GM10248 (cell line): ENCODE measurements around the gene RGS6.

Experiments
- CTCF ChIA-PET: fragments of 300-600 bp; sonication (Branson Sonifier 250); formaldehyde crosslinking; extraction: SDS; loops from one replicate; lab custom pipeline; 2021; ENCODE audit warnings: antibody characterized with exemption; lab: Yijun Ruan, JAX
- POLR2A ChIA-PET: fragments of 350-650 bp; sonication (Branson Sonifier 250); formaldehyde crosslinking; extraction: SDS; loops from one replicate; lab custom pipeline; 2020; ENCODE audit warnings: antibody characterized with exemption; lab: Yijun Ruan, JAX
- DNase-seq: peaks from one replicate; pipeline ENCODE4 v3.0.0; 2012; ENCODE audit errors: extremely low spot score
- CTCF ChIP-seq: IDR thresholded peaks from 2 replicates; pipeline ENCODE4 v1.5.1; 2012; ENCODE audit warnings: mild to moderate bottlenecking, low read depth; ENCODE audit errors: extremely low read depth, missing control alignments, control extremely low read depth

RGS6 gene

GRCh38 chr14:72129291-72129690 lies 197.1 kb downstream of the RGS6 start:
- POLR2A ChIA-PET: no interaction called here
- TF ChIP-seq CTCF: no peak

GRCh38 chr14:72141084-72141483 lies 208.9 kb downstream of the RGS6 start:
- ChIA-PET POLR2A (no interaction called here), CTCF (interaction anchor here (1.4 kb wide), 1 partner anchor 10 kb away, joined by 6 read pairs; no protein-coding TSS in a partner anchor)
- no peak for TF ChIP-seq CTCF
- DNase-seq: no peak

More at GRCh38 chr14:72129291-72129690, 197.1 kb downstream of the RGS6 start:
- CTCF ChIA-PET: no interaction called here
- no peak for DNase-seq

GRCh38 chr14:72142328-72142727 lies 210.1 kb downstream of the RGS6 start:
- no peak for TF ChIP-seq CTCF
- ChIA-PET CTCF (no interaction called here), POLR2A (no interaction called here)
- DNase-seq: no peak

GRCh38 chr14:72146241-72146640 lies 214.0 kb downstream of the RGS6 start:
- ChIA-PET POLR2A (no interaction called here), CTCF (no interaction called here)

GRCh38 chr14:72154645-72155378 lies 222.6 kb downstream of the RGS6 start:
- ChIA-PET CTCF (interaction anchor here (1.1 to 1.4 kb wide), 2 partner anchors 10 to 13 kb away, joined by 4 to 5 read pairs; no protein-coding TSS in a partner anchor), POLR2A (no interaction called here)
- TF ChIP-seq CTCF: no peak
- DNase-seq: no peak

More at GRCh38 chr14:72146241-72146640, 214.0 kb downstream of the RGS6 start:
- no peak for TF ChIP-seq CTCF
- no peak for DNase-seq

- DNase-seq: no peak
- POLR2A ChIA-PET: no interaction called here
- CTCF ChIA-PET: interaction anchor here (1.1 to 1.4 kb wide), 2 partner anchors 9 to 13 kb away, joined by 4 to 5 read pairs; no protein-coding TSS in a partner anchor
- TF ChIP-seq CTCF: no peak
Observed at GRCh38 chr14:72155379-72155993, 223.3 kb downstream of the RGS6 start.
